SU-DHL-6 (cell line): ENCODE measurements around the gene ACTN1.

Experiments used
- H2AFZ ChIP-seq: fragments of 200-600 bp; sonication (generic); 2 replicates; pipeline ENCODE4 v1.6.1; 2014; ENCODE audit warnings: low read depth, mild to moderate bottlenecking, moderate library complexity, mixed read lengths, antibody characterized with exemption, low read length; ENCODE audit not compliant: severe bottlenecking
- H3F3A ChIP-seq: fragments of 200-600 bp; shearing (Covaris generic); 2 replicates; pipeline ENCODE4 v1.6.0; 2016; ENCODE audit warnings: antibody characterized with exemption, mild to moderate bottlenecking; ENCODE audit not compliant: insufficient read depth
- H3K27ac ChIP-seq: fragments of 200-600 bp; sonication (generic); 2 replicates; pipeline ENCODE4 v1.5.1; 2016; ENCODE audit warnings: low read depth, mild to moderate bottlenecking, low read length, moderate library complexity, mixed read lengths
- H3K27me3 ChIP-seq: fragments of 200-600 bp; sonication (generic), shearing (Covaris generic); 2 replicates; pipeline ENCODE4 v1.6.0; 2014; ENCODE audit warnings: mild to moderate bottlenecking, low read length
- H3K36me3 ChIP-seq: fragments of 200-600 bp; sonication (generic); 2 replicates; pipeline ENCODE4 v1.6.1; 2014; ENCODE audit warnings: mild to moderate bottlenecking, low read length, mixed read lengths
- H3K4me2 ChIP-seq: fragments of 300-600, 200-600 bp; shearing (Covaris generic), sonication (generic); 2 replicates; pipeline ENCODE4 v1.6.0; 2014; ENCODE audit warnings: low read length, low read depth, mild to moderate bottlenecking; ENCODE audit not compliant: poor library complexity, severe bottlenecking
- H3K4me3 ChIP-seq: fragments of 200-600 bp; sonication (generic); 2 replicates; pipeline ENCODE4 v1.5.1; 2014; ENCODE audit warnings: antibody characterized with exemption, low read length, mild to moderate bottlenecking, mixed read lengths; ENCODE audit not compliant: insufficient read depth, poor library complexity, severe bottlenecking
- H3K79me2 ChIP-seq: fragments of 200-600 bp; sonication (generic); 2 replicates; pipeline ENCODE4 v1.6.1; 2014; ENCODE audit warnings: mild to moderate bottlenecking, low read length, moderate library complexity; ENCODE audit not compliant: insufficient read depth
- H3K9ac ChIP-seq: fragments of 200-600 bp; sonication (generic); 2 replicates; pipeline ENCODE4 v1.7.0; 2014; ENCODE audit warnings: mild to moderate bottlenecking, low read length
- H3K9me2 ChIP-seq: fragments of 200-600 bp; sonication (generic); replicated peaks from 2 replicates; pipeline ENCODE4 v1.6.1; 2014; ENCODE audit warnings: low read length; ENCODE audit not compliant: insufficient read depth
- H3K9me3 ChIP-seq: fragments of 200-600 bp; sonication (generic); 2 replicates; pipeline ENCODE4 v1.6.1; 2014; ENCODE audit warnings: low read length, mixed read lengths; ENCODE audit not compliant: insufficient read depth
- H4K20me1 ChIP-seq: fragments of 200-600 bp; sonication (generic); 2 replicates; pipeline ENCODE4 v1.6.1; 2014; ENCODE audit warnings: low read depth, mild to moderate bottlenecking, antibody characterized with exemption, low read length, moderate library complexity, mixed read lengths
- CTCF ChIP-seq: fragments of 200-600 bp; sonication (generic); IDR thresholded peaks from one replicate; pipeline ENCODE4 v1.5.1; 2017; ENCODE audit warnings: antibody characterized with exemption, mild to moderate bottlenecking, low read length, moderate library complexity; ENCODE audit not compliant: insufficient read depth, poor library complexity, severe bottlenecking
- EZH2phosphoT487 ChIP-seq: fragments of 200-600 bp; sonication (generic), shearing (Covaris generic); conservative IDR thresholded peaks from 2 replicates; pipeline ENCODE4 v1.6.1; 2018; ENCODE audit warnings: mild to moderate bottlenecking, antibody characterized with exemption, low read length, moderate library complexity, mixed read lengths

The ACTN1 gene

GRCh38 chr14:68955851-68956179 lies 23.3 kb downstream of the ACTN1 start:
- no peak overlapping the region for H3K4me2 ChIP-seq
- no peaks in the 10 kb centered on the region for H3K9me3 ChIP-seq
- no peaks in the 10 kb centered on the region for H3K36me3 ChIP-seq
- TF ChIP-seq EZH2phosphoT487 = no peak
- TF ChIP-seq CTCF = no peak
- no peaks in the 10 kb centered on the region for H4K20me1 ChIP-seq
- H2AFZ ChIP-seq = no peak overlapping the region
- no peaks in the 10 kb centered on the region; the same call in 1 of the 2 replicates for H3K27me3 ChIP-seq
- H3K4me3 ChIP-seq = no peak overlapping the region
- H3K9me2 ChIP-seq = no peaks in the 10 kb centered on the region
- no peaks in the 10 kb centered on the region for H3K79me2 ChIP-seq
- H3K27ac ChIP-seq = no peak overlapping the region
- H3K9ac ChIP-seq = no peak overlapping the region
- H3F3A ChIP-seq = no peaks in the 10 kb centered on the region

- Histone ChIP-seq H3F3A (no peaks in the 10 kb centered on the region), H3K4me2 (no peak overlapping the region), H3K79me2 (no peaks in the 10 kb centered on the region), H4K20me1 (no peaks in the 10 kb centered on the region), H3K27me3 (no peaks in the 10 kb centered on the region; the same call in 1 of the 2 replicates), H3K36me3 (no peaks in the 10 kb centered on the region), H3K9me3 (no peaks in the 10 kb centered on the region), H3K4me3 (no peak overlapping the region), H2AFZ (no peak overlapping the region), H3K9ac (no peak overlapping the region), H3K9me2 (no peaks in the 10 kb centered on the region), H3K27ac (no peak overlapping the region)
- no peak for TF ChIP-seq EZH2phosphoT487
- TF ChIP-seq CTCF = no peak
Measured at GRCh38 chr14:68955164-68955850, 23.8 kb downstream of the ACTN1 start.

- no peaks in the 10 kb centered on the region; the same call in 1 of the 2 replicates for H3K27me3 ChIP-seq
- TF ChIP-seq EZH2phosphoT487 (no peak), CTCF (no peak)
- H3K9me2 ChIP-seq = no peaks in the 10 kb centered on the region
- H3K79me2 ChIP-seq = no peaks in the 10 kb centered on the region
- no peak overlapping the region for H2AFZ ChIP-seq
- H4K20me1 ChIP-seq = no peaks in the 10 kb centered on the region
- no peak overlapping the region for H3K27ac ChIP-seq
- no peak overlapping the region for H3K4me3 ChIP-seq
- H3K9ac ChIP-seq = no peak overlapping the region
- no peak overlapping the region for H3K4me2 ChIP-seq
- no peaks in the 10 kb centered on the region for H3F3A ChIP-seq
- no peaks in the 10 kb centered on the region for H3K36me3 ChIP-seq
- no peaks in the 10 kb centered on the region for H3K9me3 ChIP-seq
Measured at GRCh38 chr14:68953196-68953555, 25.9 kb downstream of the ACTN1 start.
